HEK293 (cell line): ENCODE data around the gene SUGP2.
A peak's percentile ranks its signal among the peaks of the same experiment; 100 is the strongest.

Source experiments
- CTCF ChIA-PET: fragments of 350-600 bp; formaldehyde crosslinking; extraction: SDS; loops from one replicate; lab custom pipeline; 2021; ENCODE audit warnings: antibody characterized with exemption; lab: Yijun Ruan, JAX
- POLR2A ChIA-PET: fragments of 300-600 bp; formaldehyde crosslinking; extraction: SDS; loops from one replicate; lab custom pipeline; 2020; ENCODE audit warnings: antibody characterized with exemption, inconsistent platforms; lab: Yijun Ruan, JAX
- H3K27ac ChIP-seq: fragments of 200-500 bp; sonication (Bioruptor generic); 2 replicates; pipeline ENCODE4 v1.5.1; 2014; ENCODE audit warnings: low read depth, low read length, control low read depth, inconsistent platforms; ENCODE audit errors: extremely low read depth
- H3K36me3 ChIP-seq, 2 experiments: fragments of 200-500 bp in 1 of 2; sonication (Bioruptor generic) in 1 of 2; 1 replicate in 1 of 2; 2 replicates in 1 of 2; pipeline ENCODE4 v1.5.1; 2014 to 2017; ENCODE audit warnings: inconsistent platforms in 2 of 2, low read length in 2 of 2; ENCODE audit not compliant: control insufficient read depth in 2 of 2, insufficient read depth in 1 of 2
- H3K4me1 ChIP-seq: fragments of 200-500 bp; sonication (Bioruptor generic); 2 replicates; pipeline ENCODE4 v1.5.1; 2014; ENCODE audit warnings: mild to moderate bottlenecking, low read length, inconsistent platforms; ENCODE audit not compliant: control insufficient read depth, insufficient read depth
- H3K4me3 ChIP-seq: 2 replicates; pipeline ENCODE4 v1.5.1; 2011; ENCODE audit warnings: low read depth, mild to moderate bottlenecking, control low read depth, low read length, moderate library complexity
- H3K9me3 ChIP-seq: fragments of 200-500 bp; sonication (Bioruptor generic); 2 replicates; pipeline ENCODE4 v1.5.1; 2014; ENCODE audit warnings: low read depth, low read length, inconsistent platforms; ENCODE audit not compliant: control insufficient read depth, insufficient read depth
- FEZF1 ChIP-seq: fragments of 450-650 bp; formaldehyde crosslinking; IDR thresholded peaks from 2 replicates; pipeline ENCODE4 v1.5.1; 2016; ENCODE audit warnings: missing biosample characterization, missing genetic modification characterization
- KLF9 ChIP-seq: fragments of 450-650 bp; formaldehyde crosslinking; IDR thresholded peaks from 2 replicates; pipeline ENCODE4 v1.5.1; 2016; ENCODE audit warnings: missing biosample characterization, missing genetic modification characterization, low read depth
- MZF1 ChIP-seq: fragments of 450-650 bp; formaldehyde crosslinking; IDR thresholded peaks from 2 replicates; pipeline ENCODE4 v1.5.1; 2017; ENCODE audit warnings: missing biosample characterization, missing genetic modification characterization, borderline replicate concordance
- PRDM10 ChIP-seq: fragments of 450-650 bp; formaldehyde crosslinking; IDR thresholded peaks from 2 replicates; pipeline ENCODE4 v1.5.1; 2016; ENCODE audit warnings: missing biosample characterization, missing genetic modification characterization
- SCRT2 ChIP-seq: fragments of 450-650 bp; formaldehyde crosslinking; IDR thresholded peaks from 2 replicates; pipeline ENCODE4 v1.5.1; 2016; ENCODE audit warnings: missing biosample characterization, missing genetic modification characterization
- TRIM28 ChIP-seq: IDR thresholded peaks from 2 replicates; pipeline ENCODE4 v1.6.1; 2011; ENCODE audit warnings: low read length, control low read depth, borderline replicate concordance
- ZBTB11 ChIP-seq: fragments of 450-650 bp; formaldehyde crosslinking; conservative IDR thresholded peaks from 2 replicates; pipeline ENCODE4 v1.5.1; 2016; ENCODE audit warnings: low read depth, missing biosample characterization, missing genetic modification characterization
- ZBTB8A ChIP-seq: fragments of 450-650 bp; formaldehyde crosslinking; IDR thresholded peaks from 2 replicates; pipeline ENCODE4 v1.5.1; 2016; ENCODE audit warnings: missing biosample characterization, missing genetic modification characterization
- ZIC2 ChIP-seq: fragments of 450-650 bp; formaldehyde crosslinking; IDR thresholded peaks from 2 replicates; pipeline ENCODE4 v1.5.1; 2016; ENCODE audit warnings: missing biosample characterization, missing genetic modification characterization
- ZNF354C ChIP-seq: fragments of 450-650 bp; formaldehyde crosslinking; IDR thresholded peaks from 2 replicates; pipeline ENCODE4 v1.5.1; 2016; ENCODE audit warnings: missing biosample characterization, missing genetic modification characterization, low read depth, borderline replicate concordance
- ZNF394 ChIP-seq: fragments of 450-650 bp; formaldehyde crosslinking; IDR thresholded peaks from 2 replicates; pipeline ENCODE4 v1.5.1; 2016; ENCODE audit warnings: missing biosample characterization, missing genetic modification characterization, mild to moderate bottlenecking, moderate library complexity, borderline replicate concordance
- ZNF426 ChIP-seq: fragments of 450-650 bp; formaldehyde crosslinking; IDR thresholded peaks from 2 replicates; pipeline ENCODE4 v1.5.1; 2017; ENCODE audit warnings: missing biosample characterization, missing genetic modification characterization, mild to moderate bottlenecking, inconsistent platforms, moderate library complexity
- ZNF623 ChIP-seq: fragments of 450-650 bp; formaldehyde crosslinking; IDR thresholded peaks from 2 replicates; pipeline ENCODE4 v1.5.1; 2016; ENCODE audit warnings: missing biosample characterization, missing genetic modification characterization
- ZNF792 ChIP-seq: fragments of 450-650 bp; formaldehyde crosslinking; IDR thresholded peaks from 2 replicates; pipeline ENCODE4 v1.5.1; 2016; ENCODE audit warnings: missing biosample characterization, missing genetic modification characterization

The SUGP2 gene

GRCh38 chr19:19068659-19069654 is 35.6 kb upstream of the SUGP2 start (continued):
- TF ChIP-seq ZBTB11, result peak; percentile 37; the same call in 1 of the 2 replicates
- TF ChIP-seq ZNF426 (tag by site-specific recombination), result peak; percentile 38
- TF ChIP-seq ZNF354C (tag by site-specific recombination), result no peak
- peak; percentile 74; the same call in 1 of the 2 replicates for TF ChIP-seq ZNF394
- TF ChIP-seq ZIC2 (tag by site-specific recombination), result no peak
- no peak for TF ChIP-seq MZF1
- peak; percentile 28; the same call in 1 of the 2 replicates for TF ChIP-seq FEZF1 (tag by site-specific recombination)
- TF ChIP-seq SCRT2 (tag by site-specific recombination), result no peak
- TF ChIP-seq ZNF792, result no peak
- peak; percentile 41 for TF ChIP-seq ZNF623 (tag by site-specific recombination)
- peak; percentile 28; the same call in 1 of the 2 replicates for TF ChIP-seq ZBTB8A (tag by site-specific recombination)

GRCh38 chr19:19067276-19068072 is 34.2 kb upstream of the SUGP2 start:
- Histone ChIP-seq H3K27ac (no peak overlapping the region), H3K9me3 (no peaks in the 10 kb centered on the region), H3K4me1 (peaks cover 11% of the 10 kb centered on the region), H3K36me3 (no peaks in the 10 kb centered on the region), H3K4me3 (no peak overlapping the region)
- CTCF ChIA-PET, result interaction anchor here (0.6 to 1.6 kb wide), 5 partner anchors 15 to 423 kb away, joined by 4 to 6 read pairs (median 4); no protein-coding TSS in a partner anchor
- peak; percentile 34; the same call in 1 of the 2 replicates for TF ChIP-seq PRDM10 (tag by site-specific recombination)
- no peak for TF ChIP-seq TRIM28
- no peak for TF ChIP-seq KLF9
- no peak for TF ChIP-seq FEZF1 (tag by site-specific recombination)
- POLR2A ChIA-PET, result no interaction called here
